Mammary epithelial cell (primary cell): ENCODE measurements around the gene PDCL2.

ENCODE experiments used
- CTCF ChIP-seq, 2 donors: IDR thresholded peaks in 1 of 2; conservative IDR thresholded peaks in 1 of 2; 2 replicates each; pipeline ENCODE4 v1.5.1; 2011 to 2012; ENCODE audit warnings: inconsistent platforms in 2 of 2, low read length in 2 of 2, mild to moderate bottlenecking in 2 of 2, control low read depth in 1 of 2, low read depth in 1 of 2; ENCODE audit not compliant: insufficient read depth in 1 of 2; ENCODE audit errors: extremely low read depth in 1 of 2
- EZH2 ChIP-seq: IDR thresholded peaks from 2 replicates; pipeline ENCODE4 v1.6.1; 2012; ENCODE audit warnings: low read length, inconsistent platforms, borderline replicate concordance

- no peak for TF ChIP-seq CTCF (conservative IDR thresholded peaks at IDR 0.05 in 1 of 2, IDR thresholded peaks at IDR 0.05 in 1 of 2; ENCODE audit: extremely low read depth in 1 of 2, insufficient read depth in 1 of 2, low read depth in 1 of 2, low read length in 2 of 2)
- TF ChIP-seq EZH2, result no peak
Measured at GRCh38 chr4:55543858-55544257, 48.2 kb downstream of the PDCL2 start.
